PFSK-1 (cell line): ENCODE measurements around the gene GLYATL3.

ENCODE experiments used
- FOXP2 ChIP-seq: optimal IDR thresholded peaks from 2 replicates; pipeline ENCODE3; 2011; ENCODE audit warnings: borderline replicate concordance, control low read depth, inconsistent platforms; ENCODE audit not compliant: insufficient read depth; ENCODE audit errors: extremely low read length, extremely low read depth
- POLR2AphosphoS5 ChIP-seq: IDR thresholded peaks from 2 replicates; pipeline ENCODE4 v1.6.1; 2012; ENCODE audit warnings: low read depth, mild to moderate bottlenecking, control low read depth, low read length, moderate library complexity
- SIN3A ChIP-seq: IDR thresholded peaks from 2 replicates; pipeline ENCODE4 v1.6.1; 2012; ENCODE audit warnings: mild to moderate bottlenecking, low read length, moderate library complexity, borderline replicate concordance; ENCODE audit not compliant: insufficient read depth
- TAF1 ChIP-seq: IDR thresholded peaks from 2 replicates; pipeline ENCODE4 v1.6.1; 2012; ENCODE audit warnings: low read length, control low read depth, borderline replicate concordance; ENCODE audit not compliant: insufficient read depth
- TF ChIP-seq, protein P1 (sequence below), 2 experiments: IDR thresholded peaks; 2 replicates each; pipeline versions ENCODE4 v1.6.1 to v1.8.0; 2011 to 2012; ENCODE audit warnings: low read depth in 2 of 2, low read length in 2 of 2, control low read depth in 1 of 2, inconsistent platforms in 1 of 2, mild to moderate bottlenecking in 1 of 2, moderate library complexity in 1 of 2; ENCODE audit not compliant: insufficient read depth in 1 of 2

GLYATL3 gene

DNA sequence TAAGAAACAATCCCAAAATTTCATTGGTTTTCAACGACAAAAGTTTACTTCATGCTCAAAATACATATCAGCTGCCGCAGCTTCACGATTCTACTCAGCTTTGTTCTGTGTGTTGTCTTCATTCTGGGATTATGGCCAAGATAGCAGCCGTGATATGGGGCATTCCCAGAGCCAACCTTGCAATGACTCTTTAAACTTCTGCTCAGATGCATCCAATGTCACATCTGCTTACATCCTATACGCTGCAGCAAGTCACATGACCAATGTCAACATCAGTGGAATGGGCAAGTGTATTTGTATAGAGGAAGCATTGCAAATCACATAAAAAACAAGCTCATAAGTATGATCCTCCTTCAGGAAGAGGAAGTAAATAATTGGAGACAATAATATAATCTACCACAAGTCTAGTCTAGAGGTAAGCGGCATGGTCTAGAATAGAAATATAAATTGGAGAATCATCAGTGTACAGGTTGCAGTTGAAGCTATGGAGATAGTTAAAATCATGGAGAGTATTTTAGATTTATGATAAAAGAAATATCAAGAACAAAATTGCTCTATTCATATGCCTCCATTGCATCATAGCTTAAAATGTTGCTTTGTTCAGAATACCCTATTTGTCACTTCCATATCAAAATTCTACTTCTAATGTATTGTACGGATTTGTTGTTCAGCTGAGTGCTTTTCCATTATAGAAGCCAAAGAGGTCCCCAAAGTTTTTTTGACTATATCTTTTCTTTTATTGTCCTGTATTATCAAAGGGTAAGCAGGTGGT, 43.5 kb downstream of the GLYATL3 start:
- TF ChIP-seq POLR2AphosphoS5 (no peak), SIN3A (no peak), TAF1 (no peak), FOXP2 (no peak)
- TF ChIP-seq, protein P1, sequence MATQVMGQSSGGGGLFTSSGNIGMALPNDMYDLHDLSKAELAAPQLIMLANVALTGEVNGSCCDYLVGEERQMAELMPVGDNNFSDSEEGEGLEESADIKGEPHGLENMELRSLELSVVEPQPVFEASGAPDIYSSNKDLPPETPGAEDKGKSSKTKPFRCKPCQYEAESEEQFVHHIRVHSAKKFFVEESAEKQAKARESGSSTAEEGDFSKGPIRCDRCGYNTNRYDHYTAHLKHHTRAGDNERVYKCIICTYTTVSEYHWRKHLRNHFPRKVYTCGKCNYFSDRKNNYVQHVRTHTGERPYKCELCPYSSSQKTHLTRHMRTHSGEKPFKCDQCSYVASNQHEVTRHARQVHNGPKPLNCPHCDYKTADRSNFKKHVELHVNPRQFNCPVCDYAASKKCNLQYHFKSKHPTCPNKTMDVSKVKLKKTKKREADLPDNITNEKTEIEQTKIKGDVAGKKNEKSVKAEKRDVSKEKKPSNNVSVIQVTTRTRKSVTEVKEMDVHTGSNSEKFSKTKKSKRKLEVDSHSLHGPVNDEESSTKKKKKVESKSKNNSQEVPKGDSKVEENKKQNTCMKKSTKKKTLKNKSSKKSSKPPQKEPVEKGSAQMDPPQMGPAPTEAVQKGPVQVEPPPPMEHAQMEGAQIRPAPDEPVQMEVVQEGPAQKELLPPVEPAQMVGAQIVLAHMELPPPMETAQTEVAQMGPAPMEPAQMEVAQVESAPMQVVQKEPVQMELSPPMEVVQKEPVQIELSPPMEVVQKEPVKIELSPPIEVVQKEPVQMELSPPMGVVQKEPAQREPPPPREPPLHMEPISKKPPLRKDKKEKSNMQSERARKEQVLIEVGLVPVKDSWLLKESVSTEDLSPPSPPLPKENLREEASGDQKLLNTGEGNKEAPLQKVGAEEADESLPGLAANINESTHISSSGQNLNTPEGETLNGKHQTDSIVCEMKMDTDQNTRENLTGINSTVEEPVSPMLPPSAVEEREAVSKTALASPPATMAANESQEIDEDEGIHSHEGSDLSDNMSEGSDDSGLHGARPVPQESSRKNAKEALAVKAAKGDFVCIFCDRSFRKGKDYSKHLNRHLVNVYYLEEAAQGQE (IDR thresholded peaks at IDR 0.05; ENCODE audit: insufficient read depth in 1 of 2, low read depth in 2 of 2, low read length in 2 of 2): no peak

DNA sequence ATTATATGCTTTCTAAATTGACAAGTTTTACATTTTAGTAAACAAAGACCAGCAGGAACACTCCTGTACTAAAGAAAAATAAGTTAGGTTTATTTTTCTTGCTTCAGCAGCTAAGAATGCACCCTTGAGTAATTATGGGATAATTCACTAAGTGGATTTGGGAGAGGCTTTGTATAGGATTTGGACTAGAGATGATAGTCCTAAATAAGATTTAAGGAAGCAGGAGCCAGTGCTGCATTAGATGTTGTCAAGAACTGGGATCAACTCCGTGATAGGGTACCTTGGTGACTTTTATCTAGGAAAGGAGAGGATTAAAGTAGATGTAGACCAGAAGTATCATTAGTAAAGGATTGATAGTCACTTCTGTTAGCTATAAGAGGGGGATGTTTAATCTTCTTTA, 46.6 kb downstream of the GLYATL3 start:
- no peak for TF ChIP-seq SIN3A
- TF ChIP-seq, protein P1 (IDR thresholded peaks at IDR 0.05; ENCODE audit: insufficient read depth in 1 of 2, low read depth in 2 of 2, low read length in 2 of 2): no peak
- no peak for TF ChIP-seq TAF1
- TF ChIP-seq FOXP2: no peak
- no peak for TF ChIP-seq POLR2AphosphoS5

DNA sequence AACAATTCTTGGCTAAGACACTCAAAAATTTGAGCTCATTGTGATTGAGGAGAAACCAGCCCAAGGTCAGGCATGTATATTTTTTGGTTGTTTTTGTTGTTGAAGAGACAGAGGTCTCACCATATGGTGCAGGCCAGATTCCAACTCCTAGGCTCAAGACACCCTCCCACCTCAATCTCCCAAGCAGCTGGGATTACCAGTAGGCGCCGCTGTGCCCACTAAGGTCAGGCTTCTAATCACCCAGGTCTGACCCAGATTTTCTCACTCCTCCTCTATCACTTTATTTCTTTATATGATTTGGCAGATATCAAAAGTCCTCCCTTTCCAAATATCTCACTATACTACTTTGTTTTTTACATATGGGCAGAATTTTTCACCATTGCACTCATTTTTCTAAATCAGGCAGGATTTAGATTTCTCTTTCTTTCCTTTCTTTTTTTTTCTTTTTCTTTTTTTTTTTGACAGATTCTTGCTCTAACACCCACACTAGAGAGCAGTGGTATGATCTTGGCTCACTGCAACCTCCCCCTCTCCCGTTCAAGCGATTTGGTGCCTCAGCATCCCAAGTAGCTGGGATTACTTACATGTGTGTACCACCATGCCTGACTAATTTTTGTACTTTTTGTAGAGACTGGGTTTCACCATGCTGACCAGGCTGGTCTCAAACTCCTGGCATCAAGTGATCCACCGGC, 49.0 kb downstream of the GLYATL3 start:
- TF ChIP-seq POLR2AphosphoS5 (no peak), SIN3A (no peak), FOXP2 (no peak), TAF1 (no peak)
- TF ChIP-seq, protein P1 (IDR thresholded peaks at IDR 0.05; ENCODE audit: insufficient read depth in 1 of 2, low read depth in 2 of 2, low read length in 2 of 2): no peak

DNA sequence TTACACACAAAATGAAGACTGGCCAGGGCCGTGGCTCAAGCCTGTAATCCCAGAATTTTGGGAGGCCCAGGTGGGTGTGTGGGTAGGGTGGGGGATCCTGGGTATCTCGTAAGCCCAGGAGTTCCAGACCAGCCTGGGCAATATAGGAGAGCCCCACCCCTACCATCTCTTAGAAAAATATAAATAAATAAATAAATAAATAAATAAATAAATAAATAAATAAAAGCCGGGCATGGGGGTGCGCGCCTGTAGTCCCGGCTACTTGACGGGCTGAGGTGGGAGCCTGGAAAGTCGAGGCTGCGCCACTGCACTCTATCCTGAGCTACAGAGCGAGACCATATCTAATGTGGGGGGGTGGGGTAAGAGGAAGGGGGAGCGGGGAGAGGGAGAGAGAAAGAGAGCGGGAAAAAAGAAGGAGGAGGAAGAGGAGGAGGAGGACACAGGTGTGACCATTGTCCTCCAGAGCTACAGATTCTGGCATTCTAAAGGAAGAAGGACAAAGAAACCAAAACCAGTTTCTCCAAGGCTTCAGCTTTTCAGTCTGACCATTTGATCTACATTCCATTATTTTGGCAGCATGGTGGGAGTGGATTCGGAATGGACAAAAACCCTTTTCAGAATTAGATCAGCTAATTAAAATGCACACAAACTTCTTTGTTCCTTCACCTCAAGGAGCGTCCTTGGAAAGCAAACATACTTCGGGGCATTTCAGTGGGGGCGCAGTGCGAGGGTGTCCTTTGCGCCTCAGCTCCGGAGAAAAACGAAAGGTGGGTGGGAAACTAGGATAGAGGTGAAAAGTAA, 50.2 kb downstream of the GLYATL3 start:
- TF ChIP-seq TAF1 (no peak), SIN3A (no peak), POLR2AphosphoS5 (no peak), FOXP2 (no peak)
- TF ChIP-seq, protein P1 (IDR thresholded peaks at IDR 0.05; ENCODE audit: insufficient read depth in 1 of 2, low read depth in 2 of 2, low read length in 2 of 2): no peak
